Endothelial cell of umbilical vein (primary cell): ENCODE data around the gene CMTM8. TPM values are rescaled to one million over a fixed set of nuclear protein-coding genes. Genes with fewer than 3 reads are reported as not detected.

ENCODE experiments used
- BruUV-seq: library from RNA; stranded (reverse); fragments of 400-500 nt; replicated peaks from 2 replicates; lab custom pipeline; 2021; lab: Mats Ljungman, UMichigan
- CTCF ChIA-PET: fragments of 300-600, 350-600 bp; sonication (Branson Sonifier 250); formaldehyde crosslinking; loops from one replicate; lab custom pipeline; 2021; ENCODE audit warnings: antibody characterized with exemption, inconsistent platforms; lab: Charles Lee
- POLR2A ChIA-PET: fragments of 300-600, 350-600 bp; sonication (Branson Sonifier 250); formaldehyde crosslinking; loops from one replicate; lab custom pipeline; 2021; ENCODE audit warnings: antibody characterized with exemption, inconsistent platforms; lab: Charles Lee
- DNase-seq: peaks from one replicate; pipeline ENCODE4 v3.0.0-alpha.2; 2011; ENCODE audit warnings: low read depth, low spot score
- FAIRE-seq: peaks from 2 replicates; lab custom pipeline; 2011; peaks lifted over from hg19 to GRCh38; lab: Jason Lieb, UNC
- H2AFZ ChIP-seq: 2 replicates; pipeline ENCODE4 v1.6.0; 2012; ENCODE audit warnings: low read depth, low read length, control low read depth, inconsistent platforms
- H3K27ac ChIP-seq: 2 replicates; pipeline ENCODE4 v1.5.1; 2011; ENCODE audit warnings: low read depth, mild to moderate bottlenecking, control low read depth, low read length, moderate library complexity; ENCODE audit not compliant: insufficient read depth
- H3K27me3 ChIP-seq, 2 experiments: 2 replicates each; pipeline versions ENCODE4 v1.6.0 to v1.6.1; 2011; ENCODE audit warnings: low read length in 2 of 2, mixed read lengths in 1 of 2; ENCODE audit not compliant: control insufficient read depth in 2 of 2, insufficient read depth in 2 of 2
- H3K36me3 ChIP-seq, 2 experiments: 2 replicates in 1 of 2; 3 replicates in 1 of 2; pipeline ENCODE4 v1.5.1; 2011; ENCODE audit warnings: low read length in 2 of 2, mild to moderate bottlenecking in 1 of 2, moderate library complexity in 1 of 2; ENCODE audit not compliant: control insufficient read depth in 2 of 2, insufficient read depth in 2 of 2; ENCODE audit errors: extremely low read depth in 1 of 2
- H3K4me1 ChIP-seq: 3 replicates; pipeline ENCODE4 v1.5.1; 2011; ENCODE audit warnings: mild to moderate bottlenecking, low read length; ENCODE audit not compliant: control insufficient read depth, insufficient read depth; ENCODE audit errors: extremely low read depth
- H3K4me2 ChIP-seq: 2 replicates; pipeline ENCODE4 v1.6.1; 2011; ENCODE audit warnings: low read length, control low read depth, mixed read lengths; ENCODE audit not compliant: insufficient read depth
- H3K4me3 ChIP-seq, 3 experiments: fragments of 200-600 bp in 1 of 3; sonication (generic), shearing (Covaris generic) in 1 of 3; replicated peaks in 1 of 3; 2 replicates each; pipeline ENCODE4 v1.5.1; 2011 to 2016; ENCODE audit warnings: control low read depth in 3 of 3, low read length in 3 of 3, mild to moderate bottlenecking in 2 of 3, inconsistent platforms in 1 of 3, low read depth in 1 of 3, moderate library complexity in 1 of 3; ENCODE audit not compliant: insufficient read depth in 1 of 3
- H3K79me2 ChIP-seq: 2 replicates; pipeline ENCODE4 v1.6.0; 2012; ENCODE audit warnings: low read length, inconsistent platforms; ENCODE audit not compliant: control insufficient read depth, insufficient read depth
- H3K9ac ChIP-seq: replicated peaks from 2 replicates; pipeline ENCODE3; 2011; ENCODE audit warnings: low read length, control low read depth; ENCODE audit not compliant: insufficient read depth; ENCODE audit errors: extremely low read depth
- H3K9me1 ChIP-seq: replicated peaks from 3 replicates; pipeline ENCODE4 v1.6.0; 2011; ENCODE audit warnings: mild to moderate bottlenecking, low read length; ENCODE audit not compliant: control insufficient read depth, insufficient read depth; ENCODE audit errors: extremely low read depth
- H3K9me3 ChIP-seq: replicated peaks from 2 replicates; pipeline ENCODE4 v1.5.1; 2012; ENCODE audit warnings: low read length, inconsistent platforms; ENCODE audit not compliant: control insufficient read depth, insufficient read depth
- H4K20me1 ChIP-seq: replicated peaks from 2 replicates; pipeline ENCODE3; 2011; ENCODE audit warnings: mild to moderate bottlenecking, low read length; ENCODE audit not compliant: control insufficient read depth, insufficient read depth; ENCODE audit errors: extremely low read depth
- GATA2 ChIP-seq: IDR thresholded peaks from 2 replicates; pipeline ENCODE4 v1.7.0; 2011; ENCODE audit warnings: low read depth, mild to moderate bottlenecking, moderate library complexity, mixed read lengths, low read length; ENCODE audit not compliant: insufficient read length, insufficient read depth
- MAX ChIP-seq: IDR thresholded peaks from 2 replicates; pipeline ENCODE4 v1.6.1; 2011; ENCODE audit not compliant: insufficient read depth, insufficient read length
- dilution Hi-C: fragments of 300-500 bp; cut with MboI; formaldehyde crosslinking; loops from one replicate; pipeline ENCODE4 v1.15.0; 2019; ENCODE audit warnings: low sequenced_read_pairs; ENCODE audit not compliant: extremely low pct_ligation_motif_present
- intact Hi-C: fragments of 100-400 bp; cut with micrococcal nuclease; formaldehyde crosslinking; loops from one replicate; pipeline ENCODE4 v1.10.0; 2022
- polyA plus RNA-seq, 4 experiments: library from polyadenylated mRNA; depleted of rRNA in 3 of 4; stranded (reverse) in 3 of 4; unstranded in 1 of 4; fragments of >200 nt; gene quantifications; 2 replicates each; pipeline versions ENCODE4 v1.2.1 to v1.2.3, GENCODE V29; 2011 to 2012; ENCODE audit warnings: missing spikeins in 1 of 4
- total RNA-seq: library from RNA; stranded (reverse); gene quantifications from 2 replicates; pipeline ENCODE4 v1.2.3, GENCODE V29; 2021

Gene CMTM8
- total and polyA plus RNA-seq, 2 donors (not counting 3 experiments of a cell fraction or from before 2014, with no cell fraction given): 7.3 to 11.9 TPM

DNA sequence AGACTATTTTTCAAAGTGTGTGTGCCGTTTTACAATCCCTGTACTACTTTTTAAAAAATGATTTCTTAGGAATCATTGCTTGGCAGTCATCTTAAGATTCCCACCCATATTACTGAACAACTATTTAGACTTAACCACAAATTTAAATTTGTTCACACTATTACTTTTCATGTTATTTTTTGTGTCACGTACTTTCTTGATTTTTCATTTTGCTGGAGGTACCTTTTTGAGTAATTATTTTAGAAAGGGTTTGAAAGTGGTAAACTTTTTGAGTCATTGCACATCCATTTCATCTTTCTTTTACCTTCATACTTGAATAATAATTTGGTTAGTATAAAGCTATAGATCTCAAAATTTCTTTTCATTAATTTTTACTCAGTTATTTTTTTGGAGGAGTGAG, 16.9 kb downstream of the CMTM8 start:
- Histone ChIP-seq H3K4me1 (no peaks in the 10 kb centered on the region), H3K79me2 (no peaks in the 10 kb centered on the region), H3K36me3 (no peaks in the 10 kb centered on the region), H2AFZ (no peak overlapping the region), H3K4me2 (no peak overlapping the region), H3K27me3 (no peaks in the 10 kb centered on the region), H3K9me1 (no peaks in the 10 kb centered on the region), H4K20me1 (no peaks in the 10 kb centered on the region), H3K27ac (no peak overlapping the region), H3K9me3 (no peaks in the 10 kb centered on the region), H3K4me3 (no peak overlapping the region), H3K9ac (no peak overlapping the region)
- TF ChIP-seq MAX: no peak
- BruUV-seq: no TSS peak
- FAIRE-seq (no peak), DNase-seq (no peak)
- ChIA-PET CTCF (interaction anchor here (0.6 to 1.5 kb wide), 3 partner anchors 15 to 54 kb away, joined by 3 to 6 read pairs (median 3); no protein-coding TSS in a partner anchor), POLR2A (no interaction called here)
- intact Hi-C loops (no loop called here), dilution Hi-C loops (no loop called here)

DNA sequence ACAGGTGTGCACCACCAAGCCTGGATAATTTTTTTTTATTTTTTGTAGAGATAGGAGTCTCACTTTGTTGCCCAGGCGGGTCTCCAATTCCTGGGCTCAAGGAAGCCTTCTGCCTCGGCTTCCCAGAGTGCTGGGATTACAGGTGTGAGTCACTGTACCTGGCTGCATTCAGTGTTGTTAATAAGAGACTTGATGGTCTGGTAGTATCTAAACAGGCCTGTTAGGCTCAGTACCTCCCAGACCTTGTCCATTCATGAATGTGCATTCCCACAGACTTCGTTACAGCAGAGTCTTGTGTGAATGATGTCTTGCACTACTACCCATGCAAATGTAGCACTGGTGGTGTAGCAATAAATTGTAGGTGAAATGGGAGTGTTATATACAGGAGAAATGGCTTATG, 17.7 kb downstream of the CMTM8 start:
- dilution Hi-C loops: no loop called here
- H3K9me1 ChIP-seq: no peaks in the 10 kb centered on the region
- H3K4me3 ChIP-seq: no peak overlapping the region
- H2AFZ ChIP-seq: no peak overlapping the region
- no peak overlapping the region for H3K9ac ChIP-seq
- TF ChIP-seq GATA2: no peak
- H3K27ac ChIP-seq: no peak overlapping the region
- no peaks in the 10 kb centered on the region for H3K9me3 ChIP-seq
- no peaks in the 10 kb centered on the region for H3K79me2 ChIP-seq
- H3K4me1 ChIP-seq: no peaks in the 10 kb centered on the region
- H4K20me1 ChIP-seq: no peaks in the 10 kb centered on the region
- FAIRE-seq: no peak
- H3K27me3 ChIP-seq: no peaks in the 10 kb centered on the region
- intact Hi-C loops: no loop called here
- no peak for DNase-seq
- POLR2A ChIA-PET: no interaction called here
- H3K36me3 ChIP-seq: no peaks in the 10 kb centered on the region
- CTCF ChIA-PET: interaction anchor here (1.2 kb wide), 1 partner anchor 17 kb away, joined by 4 read pairs; no protein-coding TSS in a partner anchor
- no peak overlapping the region for H3K4me2 ChIP-seq
- no TSS peak for BruUV-seq
